ENCODE measurements around the gene SULF2.

The SULF2 gene

DNA sequence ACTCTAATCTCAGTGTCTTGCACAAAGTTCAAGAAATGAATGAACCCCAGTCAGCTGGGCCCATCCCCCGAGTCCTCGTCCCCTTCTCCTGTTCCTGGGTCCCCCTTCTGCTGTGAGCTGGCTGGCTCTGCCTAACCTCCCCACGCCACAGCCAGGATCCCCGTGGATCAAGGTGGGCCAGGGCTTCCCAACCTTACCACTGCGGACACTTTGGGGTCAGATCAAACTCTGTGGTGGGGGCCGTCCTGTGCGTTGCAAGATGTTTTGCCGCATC lies 116.2 kb downstream of the SULF2 start:
- Mint-ChIP-seq H3K27ac (no peak overlapping the region), H3K36me3 (ENCODE audit: low read depth) (no peaks in the 10 kb centered on the region), H3K9me3 (no peaks in the 10 kb centered on the region), H3K4me3 (no peak overlapping the region), H3K4me1 (ENCODE audit: low read depth) (peaks cover 1% of the 10 kb centered on the region), H3K27me3 (ENCODE audit: low read depth) (no peaks in the 10 kb centered on the region)

DNA sequence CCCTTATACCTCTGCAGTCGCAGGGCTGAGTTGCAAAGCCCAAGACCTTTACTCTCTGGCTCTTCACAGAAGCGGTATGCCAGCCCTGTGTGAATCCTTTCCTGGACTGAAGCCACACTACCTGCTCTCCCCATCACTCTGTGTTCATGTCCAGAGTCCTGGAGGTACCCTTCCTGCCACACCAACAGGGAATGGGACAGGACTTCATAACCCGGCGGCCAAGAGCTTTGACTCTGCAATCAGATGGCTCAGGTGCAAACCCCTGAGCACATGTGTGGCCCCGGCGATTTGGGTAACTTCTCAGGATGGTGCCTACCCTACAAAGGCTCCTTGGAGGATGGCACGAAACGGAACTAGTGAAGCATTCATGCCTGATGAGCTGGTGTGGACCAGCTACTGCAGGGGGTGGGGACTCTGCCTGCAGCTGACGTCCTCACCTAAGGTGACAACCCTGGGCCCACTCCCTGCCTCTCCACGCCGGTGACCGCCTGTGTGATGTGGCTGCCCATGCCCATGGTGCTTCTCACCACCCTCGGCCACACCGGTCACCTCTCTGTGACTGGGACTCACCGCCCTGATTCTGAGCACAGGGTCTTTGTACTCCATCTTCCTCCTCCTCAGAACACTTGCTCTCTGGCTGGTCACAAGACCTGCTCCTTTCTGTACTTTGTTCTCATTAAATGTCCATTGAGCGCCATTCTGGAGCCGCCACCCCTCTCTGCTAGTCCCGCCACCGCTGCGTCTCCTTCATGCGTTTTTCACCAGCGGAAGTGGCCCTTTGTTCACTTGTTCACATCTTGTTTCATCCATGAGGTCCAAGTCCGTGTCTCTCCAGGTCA lies 116.7 kb downstream of the SULF2 start:
- Mint-ChIP-seq H3K27ac (no peak overlapping the region), H3K36me3 (ENCODE audit: low read depth) (no peaks in the 10 kb centered on the region), H3K4me1 (ENCODE audit: low read depth) (peaks cover 6% of the 10 kb centered on the region), H3K9me3 (no peaks in the 10 kb centered on the region), H3K27me3 (ENCODE audit: low read depth) (no peaks in the 10 kb centered on the region), H3K4me3 (no peak overlapping the region)

DNA sequence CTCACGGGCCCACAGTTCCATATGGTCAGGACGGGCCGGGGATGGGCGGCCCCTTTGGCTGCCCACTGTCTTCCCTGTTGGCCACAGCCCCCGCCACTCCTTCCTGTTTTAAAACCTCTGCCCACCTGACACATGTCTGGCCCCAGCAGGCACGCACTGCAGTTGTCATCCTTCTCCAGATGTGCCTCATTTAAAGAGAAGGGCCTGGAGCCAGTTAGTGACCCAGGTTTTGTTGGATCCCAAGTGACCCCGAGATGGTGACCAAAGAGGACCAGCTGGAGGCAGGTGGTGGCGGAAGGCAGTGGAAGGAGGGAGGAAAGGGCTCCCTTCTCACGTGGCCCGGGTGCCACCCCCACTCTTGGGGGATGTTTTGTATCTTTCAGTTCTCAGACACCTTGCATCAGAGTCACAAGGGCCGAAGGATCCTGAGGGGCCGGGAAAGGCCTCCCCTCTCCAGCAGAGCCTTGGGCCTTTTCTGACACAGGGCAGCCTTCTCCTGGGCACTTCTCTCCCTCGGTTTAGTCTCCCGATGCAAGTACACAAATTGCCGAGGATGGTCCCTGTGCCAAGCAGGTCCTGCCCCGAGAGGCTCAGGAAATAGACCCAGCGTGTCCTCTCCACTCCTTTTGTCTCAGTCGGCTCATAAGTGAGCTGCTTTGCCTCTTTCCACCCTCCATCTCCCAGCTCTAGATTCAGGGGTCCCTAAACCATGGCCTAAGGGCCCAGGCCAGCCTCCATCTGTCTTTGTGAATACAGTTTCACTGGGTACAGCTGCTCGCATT lies 117.6 kb downstream of the SULF2 start:
- peaks cover 6% of the 10 kb centered on the region for H3K4me1 Mint-ChIP-seq (ENCODE audit: low read depth)
- H3K9me3 Mint-ChIP-seq = no peaks in the 10 kb centered on the region
- no peak overlapping the region for H3K4me3 Mint-ChIP-seq
- H3K36me3 Mint-ChIP-seq (ENCODE audit: low read depth) = no peaks in the 10 kb centered on the region
- no peak overlapping the region for H3K27ac Mint-ChIP-seq
- H3K27me3 Mint-ChIP-seq (ENCODE audit: low read depth) = no peaks in the 10 kb centered on the region

DNA sequence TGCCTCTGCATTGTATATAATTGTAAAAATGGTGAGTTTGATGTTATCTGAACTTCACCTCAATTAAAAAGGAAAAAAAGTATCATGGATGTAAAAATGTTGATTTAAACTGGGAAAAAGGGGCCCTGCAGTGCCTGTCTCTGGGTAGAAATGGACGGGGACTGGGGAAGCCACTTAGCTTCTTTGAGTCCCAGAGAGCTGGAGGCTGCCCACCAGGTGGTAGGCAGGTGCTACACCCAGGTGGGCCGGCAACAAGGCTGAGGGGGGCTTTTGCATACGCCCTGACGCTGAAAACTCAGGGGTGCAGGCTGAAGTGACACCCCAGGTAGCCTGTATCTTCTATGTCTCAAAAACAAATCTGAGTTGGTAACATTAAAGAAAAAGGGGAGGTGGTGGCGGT lies 118.2 kb downstream of the SULF2 start:
- Mint-ChIP-seq H3K9me3 (no peaks in the 10 kb centered on the region), H3K36me3 (ENCODE audit: low read depth) (no peaks in the 10 kb centered on the region), H3K4me1 (ENCODE audit: low read depth) (peaks cover 6% of the 10 kb centered on the region), H3K27ac (no peak overlapping the region), H3K27me3 (ENCODE audit: low read depth) (no peaks in the 10 kb centered on the region), H3K4me3 (no peak overlapping the region)

DNA sequence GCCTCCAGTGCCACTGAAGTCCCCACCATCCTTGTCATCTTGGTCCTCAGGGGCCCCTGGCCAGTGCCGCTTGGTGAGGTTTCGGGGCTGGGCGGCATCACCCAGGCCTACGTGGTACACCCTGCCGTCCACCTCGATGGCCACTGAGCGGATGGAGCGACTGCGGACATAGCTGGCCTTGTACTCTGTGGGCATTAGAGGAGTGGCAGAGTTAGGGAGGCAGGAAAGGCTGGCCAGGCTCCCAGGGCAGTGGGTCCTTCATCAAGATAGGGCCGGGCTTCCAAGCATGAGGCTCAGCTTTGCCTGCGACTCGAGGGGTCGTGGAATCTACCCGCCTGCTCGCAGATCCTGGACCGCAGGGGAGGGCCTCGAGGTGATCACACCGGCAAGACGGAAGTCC lies 119.0 kb downstream of the SULF2 start:
- Mint-ChIP-seq H3K9me3 (no peaks in the 10 kb centered on the region), H3K4me1 (ENCODE audit: low read depth) (peaks cover 6% of the 10 kb centered on the region), H3K4me3 (no peak overlapping the region), H3K27ac (no peak overlapping the region), H3K36me3 (ENCODE audit: low read depth) (no peaks in the 10 kb centered on the region), H3K27me3 (ENCODE audit: low read depth) (no peaks in the 10 kb centered on the region)

DNA sequence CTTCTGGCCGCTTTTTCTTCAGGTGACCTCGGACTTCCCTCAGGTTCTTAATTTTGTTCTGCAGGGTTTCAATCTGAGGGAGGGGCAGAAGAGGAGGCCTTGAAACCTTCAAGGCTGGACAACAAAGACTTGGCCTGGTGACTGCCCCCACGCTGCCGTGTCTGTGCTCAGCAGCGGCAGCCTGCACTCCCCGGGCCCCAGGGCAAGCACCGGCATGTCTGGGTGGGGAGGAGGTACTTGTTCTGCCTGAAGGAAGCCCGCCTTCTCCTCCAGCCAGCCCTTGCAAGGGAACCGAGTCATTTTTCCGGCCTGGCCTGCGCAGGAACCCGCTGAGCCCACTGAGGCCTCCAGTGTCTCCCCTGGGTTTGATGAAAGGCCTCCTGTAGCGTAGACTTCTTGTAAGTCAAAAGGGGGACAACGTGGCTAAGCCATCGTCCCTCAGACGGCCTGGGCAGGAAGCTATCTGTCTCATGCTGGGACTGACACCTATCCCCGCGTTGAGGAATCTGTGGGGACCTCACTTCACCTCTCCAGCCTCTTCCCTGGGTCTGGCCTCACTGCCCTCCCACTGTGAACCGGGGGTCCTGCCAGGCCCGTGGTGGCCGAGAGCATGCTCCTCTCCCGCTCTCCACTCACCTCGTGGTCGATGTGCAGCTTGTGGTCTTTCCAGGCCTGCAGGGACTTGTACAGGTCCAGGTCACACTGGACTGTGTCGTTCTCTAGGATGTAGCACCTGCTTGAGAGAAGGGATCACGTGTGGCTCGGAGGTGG lies 119.9 kb downstream of the SULF2 start:
- no peak overlapping the region for H3K27ac Mint-ChIP-seq
- no peak overlapping the region for H3K4me3 Mint-ChIP-seq
- no peaks in the 10 kb centered on the region for H3K36me3 Mint-ChIP-seq (ENCODE audit: low read depth)
- peaks cover 6% of the 10 kb centered on the region for H3K4me1 Mint-ChIP-seq (ENCODE audit: low read depth)
- H3K9me3 Mint-ChIP-seq = no peaks in the 10 kb centered on the region
- no peaks in the 10 kb centered on the region for H3K27me3 Mint-ChIP-seq (ENCODE audit: low read depth)

DNA sequence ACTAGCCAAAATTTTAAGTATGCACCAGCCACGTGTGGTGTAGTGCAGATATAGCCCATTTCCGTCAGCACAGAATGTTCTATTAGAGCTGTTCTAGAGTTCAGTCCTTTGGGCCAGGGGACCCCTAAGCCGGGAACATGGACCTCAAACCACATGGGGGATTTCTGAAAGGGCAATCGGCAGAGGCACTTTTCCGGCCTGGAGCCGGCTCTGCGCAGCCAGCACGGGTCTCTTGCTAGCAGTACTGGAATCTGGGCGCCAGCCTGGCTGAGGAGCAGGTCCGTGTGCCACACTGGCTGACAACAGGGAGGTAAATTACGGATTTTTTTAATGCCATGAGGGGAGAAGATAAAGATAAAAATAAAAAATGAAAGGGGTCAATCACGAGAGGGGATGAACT lies 120.5 kb downstream of the SULF2 start:
- H3K4me3 Mint-ChIP-seq = no peak overlapping the region
- H3K36me3 Mint-ChIP-seq (ENCODE audit: low read depth) = peaks cover 2% of the 10 kb centered on the region
- H3K27me3 Mint-ChIP-seq (ENCODE audit: low read depth) = no peaks in the 10 kb centered on the region
- no peaks in the 10 kb centered on the region for H3K9me3 Mint-ChIP-seq
- H3K4me1 Mint-ChIP-seq (ENCODE audit: low read depth) = peaks cover 6% of the 10 kb centered on the region
- H3K27ac Mint-ChIP-seq = no peak overlapping the region

DNA sequence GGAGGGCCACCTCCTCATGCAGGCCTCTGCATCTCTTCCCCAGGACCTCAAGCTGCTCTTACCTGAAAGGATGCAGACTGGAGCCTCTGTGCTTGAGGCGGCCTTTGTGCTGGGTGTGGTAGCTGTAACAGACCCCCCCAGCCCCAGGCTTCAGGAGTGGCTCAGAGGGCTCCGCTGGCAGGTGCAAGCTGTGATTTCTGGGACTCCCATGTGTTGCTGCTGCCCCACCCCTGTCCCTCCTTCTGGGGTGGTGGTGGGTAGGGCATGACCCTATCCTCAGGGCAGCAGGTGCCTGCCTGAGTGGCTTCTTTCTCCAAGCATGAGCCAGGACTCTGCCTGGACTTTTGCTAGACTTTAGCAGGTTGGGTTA lies 121.2 kb downstream of the SULF2 start:
- H3K36me3 Mint-ChIP-seq (ENCODE audit: low read depth) = peaks cover 9% of the 10 kb centered on the region
- H3K9me3 Mint-ChIP-seq = no peaks in the 10 kb centered on the region
- H3K27ac Mint-ChIP-seq = peak overlapping the region; percentile 68
- no peaks in the 10 kb centered on the region for H3K27me3 Mint-ChIP-seq (ENCODE audit: low read depth)
- H3K4me1 Mint-ChIP-seq (ENCODE audit: low read depth) = peaks cover 6% of the 10 kb centered on the region
- H3K4me3 Mint-ChIP-seq = no peak overlapping the region

DNA sequence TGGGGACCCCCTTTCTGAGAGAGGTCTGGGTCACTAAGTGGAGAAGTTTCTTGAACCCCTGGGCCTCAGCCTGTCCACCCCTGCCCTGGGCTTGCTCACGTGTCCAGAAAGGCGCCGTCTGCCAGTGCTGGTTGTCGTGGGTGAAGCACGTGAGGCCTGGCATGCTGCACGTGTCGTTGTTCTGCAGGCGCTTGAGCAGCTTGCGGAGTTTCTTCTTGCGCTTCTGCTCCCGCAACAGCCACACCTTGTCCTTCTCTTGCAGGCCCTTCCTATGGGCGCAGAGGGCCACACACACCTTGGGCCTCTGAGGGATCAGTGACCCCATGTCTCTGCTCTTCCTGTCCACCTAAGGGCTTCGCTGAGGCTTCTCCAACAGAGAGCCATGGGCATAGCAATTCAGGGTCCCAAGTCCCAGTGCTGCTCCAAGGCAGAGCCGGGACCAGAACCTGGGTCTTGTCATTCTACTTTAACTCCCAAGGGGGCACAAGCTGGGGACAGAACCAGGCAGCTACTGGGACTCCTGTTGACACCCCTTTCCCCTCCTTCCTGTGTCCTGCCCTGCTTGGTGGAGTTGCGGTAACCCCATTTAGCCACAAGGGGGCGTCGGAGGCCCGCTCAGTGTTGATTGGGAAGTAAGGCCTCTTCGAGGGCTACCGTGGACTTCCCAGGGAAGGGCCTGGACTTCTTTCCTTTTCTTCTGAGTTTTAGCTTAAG lies 121.8 kb downstream of the SULF2 start:
- Mint-ChIP-seq H3K9me3 (no peaks in the 10 kb centered on the region), H3K4me3 (no peak overlapping the region), H3K27me3 (ENCODE audit: low read depth) (no peaks in the 10 kb centered on the region), H3K27ac (peak overlapping the region; percentile 68), H3K4me1 (ENCODE audit: low read depth) (peaks cover 6% of the 10 kb centered on the region), H3K36me3 (ENCODE audit: low read depth) (peaks cover 9% of the 10 kb centered on the region)

DNA sequence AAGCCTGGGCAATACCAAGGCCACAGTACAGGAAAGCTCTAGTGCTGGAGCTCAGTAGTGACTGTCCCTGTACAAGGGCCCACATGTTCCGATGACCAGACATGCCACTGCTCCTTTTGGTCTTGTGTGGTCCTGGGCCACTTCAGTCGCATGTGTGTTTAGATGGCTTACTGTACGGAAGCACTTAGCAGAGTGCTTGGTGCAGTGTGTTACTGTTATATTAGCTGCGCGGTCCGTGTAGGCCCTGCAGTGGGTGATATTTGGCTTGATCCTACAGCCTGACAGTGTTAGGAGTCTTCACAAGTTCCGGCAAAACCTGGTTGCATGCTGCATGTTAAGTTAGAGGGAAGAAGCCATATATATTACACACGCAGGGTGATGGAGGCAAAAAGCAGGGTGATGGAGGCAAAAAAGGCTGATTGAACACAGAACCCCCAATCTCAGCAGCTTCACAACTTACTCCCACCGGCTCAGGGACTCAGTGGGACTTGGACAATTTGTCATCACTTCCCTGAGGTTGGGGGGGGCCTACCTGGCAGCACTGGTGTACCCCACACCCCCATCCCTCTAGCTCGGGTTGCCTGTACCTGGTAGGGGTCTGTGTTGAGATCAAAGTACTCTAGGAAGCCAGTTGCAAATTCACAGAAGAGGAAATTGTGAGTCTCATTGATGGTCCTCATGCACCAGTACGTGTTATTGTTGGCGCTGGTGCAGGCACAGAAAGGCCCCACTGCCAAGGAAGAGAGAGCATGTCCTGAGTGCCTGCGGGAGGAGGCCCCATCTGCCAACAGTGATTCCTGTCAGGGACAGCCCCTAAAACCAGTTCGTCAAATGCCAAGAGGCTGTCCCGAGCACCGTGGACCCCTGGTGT lies 122.6 kb downstream of the SULF2 start:
- no peak overlapping the region for H3K4me3 Mint-ChIP-seq
- no peaks in the 10 kb centered on the region for H3K9me3 Mint-ChIP-seq
- no peaks in the 10 kb centered on the region for H3K27me3 Mint-ChIP-seq (ENCODE audit: low read depth)
- peaks cover 14% of the 10 kb centered on the region for H3K36me3 Mint-ChIP-seq (ENCODE audit: low read depth)
- peaks cover 6% of the 10 kb centered on the region for H3K4me1 Mint-ChIP-seq (ENCODE audit: low read depth)
- H3K27ac Mint-ChIP-seq = no peak overlapping the region

DNA sequence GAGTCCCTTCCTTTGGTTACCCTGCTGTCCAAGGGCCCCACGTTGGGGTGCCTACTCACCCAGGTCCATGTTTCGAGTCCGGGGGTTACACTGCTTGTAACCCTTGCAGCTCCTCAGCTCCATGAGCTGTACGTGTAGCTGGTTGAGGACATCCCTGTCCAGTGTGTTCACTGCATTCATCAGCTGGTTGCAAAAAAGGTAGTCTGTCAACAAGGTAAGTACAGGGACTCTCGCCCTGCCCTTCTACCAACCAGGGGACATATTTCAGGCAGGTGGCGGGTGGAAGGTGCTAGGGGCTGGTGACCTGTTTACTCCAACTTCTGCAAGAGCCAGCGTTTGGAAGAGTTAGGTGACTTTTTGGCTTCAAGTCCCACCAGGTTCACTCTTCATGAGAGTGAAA lies 123.6 kb downstream of the SULF2 start:
- H3K4me3 Mint-ChIP-seq = no peak overlapping the region
- H3K27ac Mint-ChIP-seq = no peak overlapping the region
- H3K9me3 Mint-ChIP-seq = no peaks in the 10 kb centered on the region
- H3K36me3 Mint-ChIP-seq (ENCODE audit: low read depth) = peaks cover 17% of the 10 kb centered on the region
- peaks cover 6% of the 10 kb centered on the region for H3K4me1 Mint-ChIP-seq (ENCODE audit: low read depth)
- no peaks in the 10 kb centered on the region for H3K27me3 Mint-ChIP-seq (ENCODE audit: low read depth)

DNA sequence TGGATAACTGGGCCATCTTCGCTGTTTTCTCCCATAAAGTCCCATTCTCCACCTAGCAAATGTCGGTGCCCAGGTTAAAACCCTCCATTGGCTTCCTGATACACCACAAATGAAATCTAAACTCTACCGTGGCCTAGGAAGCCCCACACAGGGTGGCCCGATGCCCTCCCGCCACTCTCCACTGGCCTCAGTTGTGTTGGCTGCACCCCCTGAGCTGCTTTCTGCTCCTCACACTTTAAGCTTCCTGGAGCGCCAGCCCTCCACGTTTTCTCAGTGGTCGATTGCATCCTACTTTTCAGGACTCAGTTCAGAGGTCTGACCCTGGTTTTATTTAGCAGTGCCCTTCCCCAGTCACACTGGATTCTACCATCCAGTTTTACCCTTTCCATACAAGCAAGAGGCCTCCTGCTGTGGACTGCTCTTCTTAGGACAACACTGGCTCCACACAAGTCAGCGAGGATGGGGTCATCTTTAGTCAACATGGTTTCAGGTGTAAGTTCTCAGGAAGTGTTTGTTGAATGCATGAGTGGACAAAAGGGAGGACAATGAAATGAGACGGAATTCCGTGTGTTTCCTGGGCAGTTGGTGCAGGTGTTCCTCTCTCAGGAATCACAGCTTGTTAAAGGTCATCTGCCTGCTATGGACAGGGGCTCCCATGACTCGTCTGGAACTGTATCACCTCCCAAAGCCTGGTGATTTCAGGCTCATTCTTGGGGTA lies 124.1 kb downstream of the SULF2 start:
- Mint-ChIP-seq H3K27ac (no peak overlapping the region), H3K4me1 (ENCODE audit: low read depth) (peaks cover 6% of the 10 kb centered on the region), H3K4me3 (no peak overlapping the region), H3K27me3 (ENCODE audit: low read depth) (no peaks in the 10 kb centered on the region), H3K36me3 (ENCODE audit: low read depth) (peaks cover 21% of the 10 kb centered on the region), H3K9me3 (no peaks in the 10 kb centered on the region)

DNA sequence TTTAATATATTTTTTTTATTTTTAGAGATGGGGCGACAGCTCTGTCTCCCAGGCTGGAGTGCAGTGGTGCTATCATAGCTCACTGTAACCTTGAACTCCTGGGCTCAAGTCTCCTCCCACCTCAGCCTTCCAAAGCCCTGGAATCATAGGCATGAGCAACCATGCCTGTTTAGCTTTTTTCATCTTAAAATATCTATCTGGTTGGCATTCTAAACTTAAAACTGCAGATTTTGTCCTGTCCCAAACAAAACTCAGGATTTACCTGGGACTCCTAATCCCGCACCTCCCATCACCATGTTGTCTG lies 124.7 kb downstream of the SULF2 start:
- Mint-ChIP-seq H3K36me3 (ENCODE audit: low read depth) (peaks cover 22% of the 10 kb centered on the region), H3K9me3 (no peaks in the 10 kb centered on the region), H3K27me3 (ENCODE audit: low read depth) (no peaks in the 10 kb centered on the region), H3K27ac (no peak overlapping the region), H3K4me1 (ENCODE audit: low read depth) (peaks cover 6% of the 10 kb centered on the region), H3K4me3 (no peak overlapping the region)
